GM12878 (cell line): ENCODE data around the gene NPIPA5. TPM values are rescaled to one million over a fixed set of nuclear protein-coding genes. Genes with fewer than 3 reads are reported as not detected.
"Not testable (repeated sequence)": the region's sequence is repeated elsewhere in the genome, so short reads cannot be mapped to it uniquely, and the experiment has no call there.

ENCODE experiments used
- ATAC-seq: fragments of 200-7000 bp; cut with Tn5 transposase; 3 replicates; pipeline ENCODE4 v1.9.1; 2020; ENCODE audit warnings: mild to moderate bottlenecking, moderate library complexity
- BruUV-seq: library from RNA; stranded (reverse); fragments of 400-500 nt; replicated peaks from 2 replicates; lab custom pipeline; 2021; lab: Mats Ljungman, UMichigan
- CTCF ChIA-PET: fragments of 300-600 bp; sonication (Branson Sonifier 250); formaldehyde crosslinking; extraction: SDS; loops from one replicate; lab custom pipeline; 2021; ENCODE audit warnings: inconsistent platforms; lab: Yijun Ruan, JAX
- POLR2A ChIA-PET: fragments of 350-600 bp; formaldehyde crosslinking; extraction: SDS; loops from one replicate; lab custom pipeline; 2021; ENCODE audit warnings: inconsistent platforms; lab: Charles Lee
- RAD21 ChIA-PET: fragments of 300-600 bp; sonication (Branson Sonifier 250); formaldehyde crosslinking; loops from one replicate; lab custom pipeline; 2023; ENCODE audit warnings: antibody characterized with exemption; ENCODE audit not compliant: unreplicated experiment; lab: Charles Lee
- SMC1A ChIA-PET: fragments of 300-600 bp; sonication (Branson Sonifier 250); formaldehyde crosslinking; loops from one replicate; lab custom pipeline; 2023; ENCODE audit not compliant: unreplicated experiment, uncharacterized antibody; lab: Charles Lee
- DNase-seq: peaks from one replicate; pipeline ENCODE4 v3.0.0-alpha.2; 2011; ENCODE audit warnings: low read depth, low spot score
- FAIRE-seq: peaks from 3 replicates; lab custom pipeline; 2011; peaks lifted over from hg19 to GRCh38; lab: Jason Lieb, UNC
- H2AFZ ChIP-seq: 2 replicates; pipeline ENCODE4 v1.6.0; 2011; ENCODE audit warnings: low read depth, low read length, control low read depth; ENCODE audit not compliant: control insufficient read depth
- H3K27ac ChIP-seq: 2 replicates; pipeline ENCODE4 v1.5.1; 2011; ENCODE audit warnings: control low read depth; ENCODE audit not compliant: control insufficient read depth, insufficient read depth
- H3K27me3 ChIP-seq, 2 experiments: replicated peaks in 1 of 2; 2 replicates each; pipeline versions ENCODE4 v1.6.0 to v1.6.1; 2011; ENCODE audit warnings: low read length in 1 of 2; ENCODE audit not compliant: control insufficient read depth in 2 of 2, insufficient read depth in 2 of 2
- H3K36me3 ChIP-seq, 2 experiments: 2 replicates each; pipeline ENCODE4 v1.5.1; 2011; ENCODE audit warnings: low read length in 1 of 2; ENCODE audit not compliant: control insufficient read depth in 2 of 2, insufficient read depth in 2 of 2
- H3K4me1 ChIP-seq: 2 replicates; pipeline ENCODE4 v1.6.1; 2011; ENCODE audit warnings: mild to moderate bottlenecking, low read length, moderate library complexity, mixed read lengths; ENCODE audit not compliant: control insufficient read depth, insufficient read depth
- H3K4me2 ChIP-seq: 2 replicates; pipeline ENCODE4 v1.6.0; 2011; ENCODE audit warnings: control low read depth; ENCODE audit not compliant: control insufficient read depth, insufficient read depth
- H3K4me3 ChIP-seq: fragments of 200-600 bp; sonication (generic); 2 replicates; pipeline ENCODE4 v1.5.1; 2016
- H3K79me2 ChIP-seq: 2 replicates; pipeline ENCODE4 v1.6.0; 2011; ENCODE audit warnings: low read length; ENCODE audit not compliant: control insufficient read depth, insufficient read depth
- H3K9ac ChIP-seq: 2 replicates; pipeline ENCODE4 v1.8.0; 2011; ENCODE audit warnings: low read length, control low read depth, mixed read lengths; ENCODE audit not compliant: control insufficient read depth, insufficient read depth
- H3K9me3 ChIP-seq: replicated peaks from 3 replicates; pipeline ENCODE4 v1.5.1; 2011; ENCODE audit warnings: mild to moderate bottlenecking, low read length; ENCODE audit not compliant: control insufficient read depth, insufficient read depth
- H4K20me1 ChIP-seq: 2 replicates; pipeline ENCODE4 v1.6.0; 2011; ENCODE audit not compliant: control insufficient read depth, insufficient read depth
- WGBS: methylation state at CpG from one replicate; pipeline ENCODE4 v1.1.6; 2016; ENCODE audit warnings: low lambda C conversion rate; ENCODE audit not compliant: insufficient replicate concordance, insufficient coverage; ENCODE audit errors: missing lambda C conversion rate; 5-methylcytosine and 5-hydroxymethylcytosine counted together
- in situ Hi-C: fragments of 300-500 bp; cut with MboI; formaldehyde crosslinking; loops from 9 replicates; pipeline ENCODE4 v1.14.3; 2018; ENCODE audit warnings: mixed read lengths
- intact Hi-C: fragments of 100-400 bp; cut with micrococcal nuclease; formaldehyde crosslinking; loops from one replicate; pipeline ENCODE4 v1.14.2; 2022; ENCODE audit not compliant: unreplicated experiment
- polyA plus RNA-seq, 11 experiments: library from polyadenylated mRNA; depleted of rRNA in 4 of 11; unstranded in 6 of 11; stranded (reverse) in 5 of 11; fragments of >200 nt; fragmentation: Nextera tagmentation in 4 of 11; fragmentation: Illumina TruSeq in 1 of 11; extraction: Ambion mirVana in 4 of 11; extraction: Trizol in 1 of 11; gene quantifications; 1 replicate in 1 of 11; 2 replicates in 10 of 11; pipeline versions ENCODE4 v1.2.1 to v1.2.3, GENCODE V29; 2011 to 2016; ENCODE audit warnings: inconsistent platforms in 2 of 11, missing spikeins in 2 of 11, low read depth in 1 of 11
- total RNA-seq, 4 experiments: library from RNA; depleted of rRNA in 3 of 4; stranded (reverse); fragments of >200 nt in 3 of 4; fragmentation: Illumina TruSeq in 1 of 4; extraction: Trizol in 1 of 4; gene quantifications; 2 replicates each; pipeline versions ENCODE4 v1.2.1 to v1.2.3, GENCODE V29; 2013 to 2021

Gene NPIPA5
- total and polyA plus RNA-seq, 10 of the 15 experiments (the other 5 are each of a cell fraction or from before 2014, with no cell fraction given) = 1.2 to 12.1 (median 3.6) TPM

DNA sequence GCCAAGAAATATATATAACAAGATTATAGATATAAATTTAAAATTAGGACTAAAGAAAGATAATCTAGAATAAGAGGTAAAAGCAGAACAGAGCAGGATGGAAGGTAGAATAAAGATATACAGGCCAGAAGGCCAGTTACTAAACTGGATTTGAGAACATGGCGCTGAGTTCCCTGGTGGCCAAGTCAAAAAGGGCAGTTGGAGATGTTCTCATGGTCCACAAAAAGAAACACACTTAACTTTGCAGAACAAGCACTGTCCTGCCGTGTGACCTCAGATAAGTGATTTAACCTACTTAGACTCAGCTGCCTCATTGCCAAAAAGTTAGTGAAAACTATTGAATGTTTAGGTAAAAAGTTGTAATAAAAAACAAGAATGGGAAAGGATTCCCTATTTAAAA, 23.2 kb downstream of the NPIPA5 start:
- H3K4me1 ChIP-seq, BruUV-seq, in situ Hi-C loops, H3K9ac ChIP-seq, ATAC-seq, intact Hi-C loops, H3K9me3 ChIP-seq, DNase-seq, CTCF ChIA-PET, POLR2A ChIA-PET, H2AFZ ChIP-seq, H3K4me3 ChIP-seq, H3K79me2 ChIP-seq, H3K27me3 ChIP-seq, H3K36me3 ChIP-seq, SMC1A ChIA-PET, FAIRE-seq, H3K4me2 ChIP-seq, RAD21 ChIA-PET, H4K20me1 ChIP-seq, H3K27ac ChIP-seq: not testable (repeated sequence)
- WGBS = no CpG with 5 or more reads among the region's 2 CpGs

DNA sequence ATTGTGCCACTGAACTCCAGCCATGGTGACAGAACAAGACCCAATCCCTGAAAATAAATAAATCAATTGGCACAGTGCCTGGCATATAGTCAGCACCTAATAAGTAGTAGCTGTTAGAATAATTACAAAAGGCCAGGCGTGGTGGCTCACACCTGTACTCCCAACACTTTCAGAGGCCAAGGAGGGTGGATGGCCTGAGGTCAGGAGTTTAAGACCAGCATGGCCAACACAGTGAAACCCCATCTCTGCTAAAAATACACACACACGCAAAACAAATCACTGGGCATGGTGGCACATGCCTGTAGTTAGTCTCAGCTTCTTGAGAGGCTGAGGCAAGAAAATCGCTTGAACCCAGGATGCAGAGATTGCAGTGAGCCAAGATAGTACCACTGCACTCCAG, 25.2 kb downstream of the NPIPA5 start:
- ATAC-seq, H3K36me3 ChIP-seq, POLR2A ChIA-PET, H2AFZ ChIP-seq, H3K27me3 ChIP-seq, SMC1A ChIA-PET, H3K4me1 ChIP-seq, CTCF ChIA-PET, H3K27ac ChIP-seq, intact Hi-C loops, in situ Hi-C loops, FAIRE-seq, H3K4me3 ChIP-seq, H3K79me2 ChIP-seq, H3K9me3 ChIP-seq, H4K20me1 ChIP-seq, H3K9ac ChIP-seq, DNase-seq, RAD21 ChIA-PET, H3K4me2 ChIP-seq, BruUV-seq: not testable (repeated sequence)
- 0% methylated on average over 1 of the region's 3 CpGs for WGBS

- H3K4me1 ChIP-seq, H3K4me2 ChIP-seq, RAD21 ChIA-PET, DNase-seq, intact Hi-C loops, CTCF ChIA-PET, SMC1A ChIA-PET, H3K4me3 ChIP-seq, H3K9ac ChIP-seq, H3K79me2 ChIP-seq, FAIRE-seq, H2AFZ ChIP-seq, H3K27ac ChIP-seq, H3K27me3 ChIP-seq, in situ Hi-C loops, H4K20me1 ChIP-seq, H3K9me3 ChIP-seq, H3K36me3 ChIP-seq, POLR2A ChIA-PET, BruUV-seq: not testable (repeated sequence)
- ATAC-seq = peak; percentile 28; the same call in 1 of the 3 replicates
- WGBS = no CpG with 5 or more reads among the region's 5 CpGs
Measured at GRCh38 chr16:15351745-15352144, 26.3 kb downstream of the NPIPA5 start.

DNA sequence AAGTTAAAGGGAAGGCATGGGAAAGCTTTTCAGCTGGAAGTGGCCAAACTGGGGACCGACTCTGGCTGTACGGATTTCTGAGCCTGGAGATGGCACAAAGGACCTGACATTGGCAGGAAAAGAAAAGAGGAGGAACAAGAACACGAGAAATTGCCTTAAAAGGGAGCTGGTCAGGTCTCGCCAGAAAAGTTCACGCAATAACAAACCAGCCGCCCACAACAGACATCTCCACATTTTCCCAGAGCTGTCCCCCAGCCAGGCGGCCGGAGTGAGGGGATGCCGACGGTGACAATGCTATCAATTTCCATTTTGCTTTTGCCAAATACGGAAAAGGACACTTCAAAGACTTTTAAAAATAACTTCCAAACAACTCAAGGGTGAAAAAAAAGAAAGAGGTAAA, 26.8 kb downstream of the NPIPA5 start:
- ATAC-seq, H3K4me3 ChIP-seq, H3K36me3 ChIP-seq, H2AFZ ChIP-seq, H3K79me2 ChIP-seq, RAD21 ChIA-PET, H3K9ac ChIP-seq, SMC1A ChIA-PET, H3K4me1 ChIP-seq, intact Hi-C loops, DNase-seq, CTCF ChIA-PET, H4K20me1 ChIP-seq, H3K27me3 ChIP-seq, H3K9me3 ChIP-seq, H3K27ac ChIP-seq, FAIRE-seq, BruUV-seq, POLR2A ChIA-PET, in situ Hi-C loops, H3K4me2 ChIP-seq: not testable (repeated sequence)
- no CpG with 5 or more reads among the region's 11 CpGs for WGBS
